ENCODE measurements around the gene USH2A.

DNA sequence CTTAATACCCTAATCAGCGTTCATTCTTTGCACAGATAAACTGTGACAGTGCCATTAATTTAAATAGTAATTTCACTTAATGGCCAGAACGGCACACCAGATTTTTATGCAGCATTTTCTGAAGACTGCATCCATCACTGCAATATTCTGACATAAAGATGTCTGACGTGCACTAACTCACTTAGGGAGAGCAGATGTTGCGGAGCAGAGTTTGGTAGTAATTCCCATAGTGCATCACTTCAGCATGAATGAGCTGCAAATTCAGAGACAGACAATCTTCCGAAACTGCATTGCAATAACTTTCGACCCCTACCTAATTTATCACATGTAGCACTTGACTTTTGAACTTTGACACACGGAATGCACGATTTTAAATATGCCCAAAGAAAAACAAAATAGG lies 630.8 kb downstream of the USH2A start:
- TF ChIP-seq, protein P1, sequence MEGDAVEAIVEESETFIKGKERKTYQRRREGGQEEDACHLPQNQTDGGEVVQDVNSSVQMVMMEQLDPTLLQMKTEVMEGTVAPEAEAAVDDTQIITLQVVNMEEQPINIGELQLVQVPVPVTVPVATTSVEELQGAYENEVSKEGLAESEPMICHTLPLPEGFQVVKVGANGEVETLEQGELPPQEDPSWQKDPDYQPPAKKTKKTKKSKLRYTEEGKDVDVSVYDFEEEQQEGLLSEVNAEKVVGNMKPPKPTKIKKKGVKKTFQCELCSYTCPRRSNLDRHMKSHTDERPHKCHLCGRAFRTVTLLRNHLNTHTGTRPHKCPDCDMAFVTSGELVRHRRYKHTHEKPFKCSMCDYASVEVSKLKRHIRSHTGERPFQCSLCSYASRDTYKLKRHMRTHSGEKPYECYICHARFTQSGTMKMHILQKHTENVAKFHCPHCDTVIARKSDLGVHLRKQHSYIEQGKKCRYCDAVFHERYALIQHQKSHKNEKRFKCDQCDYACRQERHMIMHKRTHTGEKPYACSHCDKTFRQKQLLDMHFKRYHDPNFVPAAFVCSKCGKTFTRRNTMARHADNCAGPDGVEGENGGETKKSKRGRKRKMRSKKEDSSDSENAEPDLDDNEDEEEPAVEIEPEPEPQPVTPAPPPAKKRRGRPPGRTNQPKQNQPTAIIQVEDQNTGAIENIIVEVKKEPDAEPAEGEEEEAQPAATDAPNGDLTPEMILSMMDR (IDR thresholded peaks at IDR 0.05), result no peak
- no peak for TF ChIP-seq POLR2A (IDR thresholded peaks at IDR 0.05)
- TF ChIP-seq POLR2AphosphoS5 (IDR thresholded peaks at IDR 0.05), result no peak

Data from prostate gland (tissue), 2 donors.